GM10266 (cell line): ENCODE data around the gene NALCN.

Experiments used
- DNase-seq: peaks from one replicate; pipeline ENCODE4 v3.0.0; 2012; ENCODE audit errors: extremely low spot score
- TF ChIP-seq, protein P1 (sequence below): IDR thresholded peaks from 2 replicates; pipeline ENCODE4 v1.5.1; 2012; ENCODE audit warnings: mild to moderate bottlenecking, low read depth; ENCODE audit not compliant: control insufficient read depth, insufficient read depth; ENCODE audit errors: missing control alignments

NALCN gene

DNA sequence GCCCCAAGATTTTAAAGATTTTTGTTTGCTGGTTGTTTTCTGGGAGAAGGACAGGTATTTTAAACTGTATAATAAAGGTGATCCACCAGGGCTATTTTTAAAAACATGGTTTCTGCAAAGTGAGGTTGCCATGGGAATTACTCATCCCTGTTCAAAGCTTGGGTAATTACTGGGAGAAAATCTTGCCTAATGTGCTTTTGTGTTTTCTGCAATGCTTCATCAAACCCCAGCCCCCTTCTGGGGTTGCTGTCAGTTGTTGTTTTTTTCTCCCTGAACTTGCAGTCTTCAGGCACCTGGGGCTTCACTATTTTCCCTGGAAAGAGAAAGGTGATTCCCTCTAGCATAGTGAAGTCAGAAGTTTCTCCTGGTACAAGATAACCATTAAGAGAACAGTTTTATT, 277.2 kb downstream of the NALCN start:
- TF ChIP-seq, protein P1, sequence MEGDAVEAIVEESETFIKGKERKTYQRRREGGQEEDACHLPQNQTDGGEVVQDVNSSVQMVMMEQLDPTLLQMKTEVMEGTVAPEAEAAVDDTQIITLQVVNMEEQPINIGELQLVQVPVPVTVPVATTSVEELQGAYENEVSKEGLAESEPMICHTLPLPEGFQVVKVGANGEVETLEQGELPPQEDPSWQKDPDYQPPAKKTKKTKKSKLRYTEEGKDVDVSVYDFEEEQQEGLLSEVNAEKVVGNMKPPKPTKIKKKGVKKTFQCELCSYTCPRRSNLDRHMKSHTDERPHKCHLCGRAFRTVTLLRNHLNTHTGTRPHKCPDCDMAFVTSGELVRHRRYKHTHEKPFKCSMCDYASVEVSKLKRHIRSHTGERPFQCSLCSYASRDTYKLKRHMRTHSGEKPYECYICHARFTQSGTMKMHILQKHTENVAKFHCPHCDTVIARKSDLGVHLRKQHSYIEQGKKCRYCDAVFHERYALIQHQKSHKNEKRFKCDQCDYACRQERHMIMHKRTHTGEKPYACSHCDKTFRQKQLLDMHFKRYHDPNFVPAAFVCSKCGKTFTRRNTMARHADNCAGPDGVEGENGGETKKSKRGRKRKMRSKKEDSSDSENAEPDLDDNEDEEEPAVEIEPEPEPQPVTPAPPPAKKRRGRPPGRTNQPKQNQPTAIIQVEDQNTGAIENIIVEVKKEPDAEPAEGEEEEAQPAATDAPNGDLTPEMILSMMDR: no peak
- DNase-seq: no peak

DNA sequence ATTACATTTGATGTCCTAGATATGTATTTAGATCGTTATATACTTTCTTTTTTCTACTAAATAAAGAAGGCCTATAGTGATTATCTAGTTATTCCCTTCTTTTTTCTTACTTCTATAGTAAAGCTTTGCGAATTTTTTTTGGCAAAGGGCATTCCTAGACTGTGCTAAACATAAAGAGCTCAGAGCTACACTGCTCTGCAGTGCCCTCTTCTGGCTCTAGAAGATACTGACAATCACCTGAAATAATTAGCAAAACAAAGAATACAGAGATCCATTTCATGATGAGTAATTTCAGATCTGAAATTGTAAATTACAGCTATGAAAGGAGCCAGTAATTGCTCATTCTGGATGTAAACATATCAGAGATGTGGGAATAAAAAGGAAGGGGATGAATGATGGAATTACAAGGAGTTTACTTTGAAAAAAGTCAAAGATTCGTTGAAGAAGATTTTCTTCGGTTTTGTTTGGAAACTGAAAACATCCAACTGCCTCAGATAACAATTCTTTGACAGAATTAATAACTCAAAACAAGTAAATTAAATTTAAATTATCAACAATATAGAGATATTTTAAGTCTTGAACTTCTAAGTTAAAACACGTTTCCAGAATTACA, 288.5 kb downstream of the NALCN start:
- peak; percentile 41 for DNase-seq
- TF ChIP-seq, protein P1: peak; percentile 65

DNA sequence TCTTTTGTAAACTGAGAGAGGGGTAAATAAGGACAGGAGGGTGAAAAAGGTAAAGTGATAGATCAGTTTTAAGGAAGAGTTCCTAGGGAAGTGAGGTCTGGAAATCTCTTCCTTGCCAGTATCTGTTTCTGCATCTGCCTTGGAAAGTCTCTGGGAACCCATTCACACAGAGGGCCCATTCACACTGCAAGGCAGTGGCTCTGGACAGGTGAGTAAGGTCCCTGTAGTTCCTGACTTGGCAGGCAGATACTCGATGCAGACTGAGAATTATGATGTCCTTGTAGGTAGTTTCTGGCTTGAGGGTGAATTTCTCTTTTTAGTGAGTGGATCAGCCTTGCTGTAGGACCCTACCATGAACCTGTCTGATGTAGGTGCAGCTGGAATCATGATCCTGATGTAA, 293.3 kb downstream of the NALCN start:
- no peak for DNase-seq
- TF ChIP-seq, protein P1: no peak

DNA sequence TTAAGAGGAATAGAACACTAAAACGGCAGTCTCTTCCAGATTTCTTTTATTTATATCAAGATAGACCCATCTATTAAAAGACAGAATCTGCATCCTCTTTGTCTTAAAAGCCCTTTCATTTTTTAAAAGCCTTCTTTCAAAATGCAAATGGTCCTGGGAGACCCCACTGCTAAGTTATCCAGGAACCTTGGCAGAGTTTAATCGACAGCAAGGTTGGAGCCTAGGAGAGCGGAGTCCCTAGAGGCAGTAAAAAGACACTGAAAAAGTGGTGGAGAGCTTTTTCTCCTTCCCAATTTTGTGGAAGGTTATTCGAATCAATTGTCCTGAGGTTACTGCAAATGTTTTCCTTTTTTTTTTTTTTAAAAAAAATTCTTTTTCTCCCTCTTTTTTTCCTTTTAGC, 294.7 kb downstream of the NALCN start:
- TF ChIP-seq, protein P1: no peak
- no peak for DNase-seq

DNA sequence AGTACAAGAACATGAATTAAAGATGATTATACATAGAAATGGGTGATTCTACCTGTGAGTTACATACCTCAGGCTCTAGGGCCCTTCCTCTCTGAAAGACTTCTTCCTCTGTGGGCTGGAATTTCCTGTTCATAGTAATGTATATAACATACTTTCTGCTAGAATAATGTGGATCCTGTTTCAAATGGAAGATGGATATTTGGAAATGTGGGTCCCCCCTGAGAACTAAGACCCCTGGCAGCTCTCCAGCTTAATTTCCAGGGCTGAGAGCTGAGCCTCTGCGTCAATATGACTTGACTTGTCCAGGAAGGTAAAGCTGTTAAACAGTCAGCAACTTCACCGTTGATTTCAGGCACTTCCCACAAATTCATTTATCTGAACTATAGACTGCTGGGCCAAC, 296.3 kb downstream of the NALCN start:
- no peak for DNase-seq
- TF ChIP-seq, protein P1: no peak

DNA sequence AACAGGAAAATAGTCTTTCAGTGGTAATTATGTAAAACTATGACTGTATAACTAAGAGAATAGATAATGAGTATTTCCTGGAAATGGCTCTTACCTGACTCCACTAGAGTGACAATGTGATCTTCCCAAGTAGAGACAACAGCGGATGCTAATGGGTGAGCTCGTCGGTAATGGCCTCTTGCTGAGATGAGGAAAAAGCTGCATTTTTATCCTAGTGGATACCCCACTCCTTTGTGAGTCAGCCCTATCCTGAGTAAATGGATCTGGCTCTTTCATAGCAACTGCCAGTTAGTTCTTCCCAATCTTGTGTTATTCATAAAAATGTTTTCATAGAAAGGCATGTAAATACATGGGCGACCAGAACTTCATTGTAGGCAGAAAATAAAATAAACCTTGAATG, 299.5 kb downstream of the NALCN start:
- DNase-seq: no peak
- TF ChIP-seq, protein P1: no peak

DNA sequence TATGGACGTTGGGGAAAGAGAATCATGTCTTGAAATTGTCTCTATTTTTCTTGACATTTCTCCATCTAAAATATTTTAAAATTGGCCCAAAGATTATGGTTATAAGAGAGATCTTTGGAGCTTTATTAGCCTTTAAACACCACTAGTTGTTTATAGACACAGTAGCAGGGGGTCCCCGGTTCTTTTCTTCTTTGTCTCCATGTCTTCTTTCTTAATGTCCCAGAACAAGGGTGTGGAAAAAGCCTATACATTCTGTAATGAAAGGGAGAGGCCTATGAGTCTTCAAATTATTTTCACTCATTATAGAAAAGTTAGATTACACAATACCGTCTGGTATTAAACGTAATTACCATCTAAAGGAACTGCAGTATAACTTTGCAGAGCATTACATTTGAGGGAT, 300.0 kb downstream of the NALCN start:
- TF ChIP-seq, protein P1: no peak
- no peak for DNase-seq
